Esophagus muscularis mucosa (tissue), 4 donors: ENCODE data around the gene SLC5A3.

Experiments
- EP300 ChIP-seq: sonication (generic); formaldehyde crosslinking; IDR thresholded peaks from one replicate; pipeline ENCODE4 v1.6.1; 2017; ENCODE audit warnings: antibody characterized with exemption
- POLR2A ChIP-seq: fragments of 450-650 bp; IDR thresholded peaks from one replicate; pipeline ENCODE4 v1.6.1; 2017; ENCODE audit warnings: antibody characterized with exemption, moderate library complexity, mild to moderate bottlenecking, low read depth
- POLR2AphosphoS5 ChIP-seq, 2 donors: sonication (generic); formaldehyde crosslinking; IDR thresholded peaks; one replicate each; pipeline ENCODE4 v1.6.1; 2017; ENCODE audit warnings: antibody characterized with exemption in 2 of 2
- TF ChIP-seq, protein P1 (sequence below), 3 experiments: fragments of 200-600 bp in 2 of 3; fragments of 450-650 bp in 1 of 3; sonication (generic) in 2 of 3; IDR thresholded peaks; one replicate each; pipeline ENCODE4 v1.5.1; 2017 to 2019; ENCODE audit warnings: antibody characterized with exemption in 3 of 3, mild to moderate bottlenecking in 2 of 3, moderate library complexity in 1 of 3

DNA sequence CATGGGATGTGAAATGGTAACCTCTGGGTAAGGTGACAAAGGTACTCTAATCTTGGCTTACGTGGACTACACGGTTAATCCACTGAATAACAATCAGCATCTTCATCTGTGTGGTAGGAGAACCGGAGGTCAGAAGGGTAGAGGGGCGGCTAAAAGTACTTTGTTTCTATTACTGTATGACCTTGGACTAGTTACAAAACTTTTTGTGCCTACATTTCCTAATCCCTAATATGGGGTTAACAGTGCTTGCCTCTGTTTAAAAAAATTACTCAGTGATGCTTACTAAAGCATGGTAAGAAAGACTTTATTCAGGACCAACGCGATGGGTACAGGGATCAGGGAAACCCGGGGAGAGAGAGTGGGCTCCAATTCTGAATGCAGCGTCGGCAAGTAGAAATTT is 1.7 kb upstream of the SLC5A3 start:
- TF ChIP-seq, protein P1, sequence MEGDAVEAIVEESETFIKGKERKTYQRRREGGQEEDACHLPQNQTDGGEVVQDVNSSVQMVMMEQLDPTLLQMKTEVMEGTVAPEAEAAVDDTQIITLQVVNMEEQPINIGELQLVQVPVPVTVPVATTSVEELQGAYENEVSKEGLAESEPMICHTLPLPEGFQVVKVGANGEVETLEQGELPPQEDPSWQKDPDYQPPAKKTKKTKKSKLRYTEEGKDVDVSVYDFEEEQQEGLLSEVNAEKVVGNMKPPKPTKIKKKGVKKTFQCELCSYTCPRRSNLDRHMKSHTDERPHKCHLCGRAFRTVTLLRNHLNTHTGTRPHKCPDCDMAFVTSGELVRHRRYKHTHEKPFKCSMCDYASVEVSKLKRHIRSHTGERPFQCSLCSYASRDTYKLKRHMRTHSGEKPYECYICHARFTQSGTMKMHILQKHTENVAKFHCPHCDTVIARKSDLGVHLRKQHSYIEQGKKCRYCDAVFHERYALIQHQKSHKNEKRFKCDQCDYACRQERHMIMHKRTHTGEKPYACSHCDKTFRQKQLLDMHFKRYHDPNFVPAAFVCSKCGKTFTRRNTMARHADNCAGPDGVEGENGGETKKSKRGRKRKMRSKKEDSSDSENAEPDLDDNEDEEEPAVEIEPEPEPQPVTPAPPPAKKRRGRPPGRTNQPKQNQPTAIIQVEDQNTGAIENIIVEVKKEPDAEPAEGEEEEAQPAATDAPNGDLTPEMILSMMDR (IDR thresholded peaks at IDR 0.05): no peak
- TF ChIP-seq POLR2A (no peak), POLR2AphosphoS5 (IDR thresholded peaks at IDR 0.05) (no peak), EP300 (no peak)
